ENCODE measurements around the gene RFC3. TPM values are rescaled to one million over a fixed set of nuclear protein-coding genes. Genes with fewer than 3 reads are reported as not detected.

The RFC3 gene
- total and polyA plus RNA-seq, 9 of the 15 experiments (the other 6 are each of a cell fraction or from before 2014, with no cell fraction given) = 31.3 to 94.0 (median 54.0) TPM

- Histone ChIP-seq H3K36me3 (ENCODE audit: control insufficient read depth, insufficient read depth, low read length) (no peaks in the 10 kb centered on the region), H3K4me3 (no peak overlapping the region), H4K20me1 (replicated peaks; ENCODE audit: control insufficient read depth, insufficient read depth, low read length) (no peaks in the 10 kb centered on the region), H3K27ac (ENCODE audit: extremely low read depth, low read depth, low read length) (no peak overlapping the region), H3K27me3 (ENCODE audit: control insufficient read depth in 2 of 2, insufficient read depth in 2 of 2, low read length in 2 of 2) (no peaks in the 10 kb centered on the region), H3K4me1 (replicated peaks in 1 of 2; ENCODE audit: control insufficient read depth in 2 of 2, insufficient read depth in 2 of 2, low read length in 2 of 2) (no peaks in the 10 kb centered on the region), H3K9ac (ENCODE audit: insufficient read depth in 1 of 2, low read depth in 2 of 2, low read length in 2 of 2) (no peak overlapping the region), H3K4me2 (ENCODE audit: insufficient read depth, low read length) (no peak overlapping the region), H3K9me1 (ENCODE audit: control insufficient read depth, insufficient read depth, low read length) (no peaks in the 10 kb centered on the region), H2AFZ (ENCODE audit: low read depth, low read length) (no peak overlapping the region), H3K79me2 (ENCODE audit: control insufficient read depth, insufficient read depth, low read length) (no peaks in the 10 kb centered on the region), H3K9me3 (replicated peaks; ENCODE audit: control insufficient read depth, insufficient read depth, low read depth, low read length) (no peaks in the 10 kb centered on the region)
- FAIRE-seq (no peak), ATAC-seq (no peak), DNase-seq (ENCODE audit: extremely low read depth in 1 of 4, low spot score in 3 of 4) (no peak)
- in situ Hi-C loops (cut with MboI) (no loop called here), intact Hi-C loops (cut with micrococcal nuclease) (no loop called here)
- BruUV-seq (replicated peaks) = no TSS peak
- ChIA-PET POLR2A (no interaction called here), CTCF (ENCODE audit: low intra/inter-chr PET ratio) (no interaction called here)
- 8% methylated on average over 4 of the region's 4 CpGs for WGBS (ENCODE audit: insufficient coverage, low coverage, missing lambda C conversion rate)
- TF ChIP-seq MYC (IDR thresholded peaks at IDR 0.05; ENCODE audit: low read depth, low read length) (no peak), MYC (CRISPR knock-in tag; IDR thresholded peaks at IDR 0.05; ENCODE audit: borderline replicate concordance, low read depth) (no peak), PCBP2 (IDR thresholded peaks at IDR 0.05; ENCODE audit: low read depth, low read length, poor library complexity, severe bottlenecking) (no peak), ARID1B (IDR thresholded peaks at IDR 0.05) (no peak), PHB (CRISPR knock-in tag; IDR thresholded peaks at IDR 0.05) (no peak), GATAD2B (IDR thresholded peaks at IDR 0.05; ENCODE audit: borderline replicate concordance) (no peak), GTF2A2 (tag; IDR thresholded peaks at IDR 0.05) (no peak), FOS (IDR thresholded peaks at IDR 0.05; ENCODE audit: extremely low read depth, insufficient read length) (no peak), ZZZ3 (IDR thresholded peaks at IDR 0.05) (no peak), ZNF277 (CRISPR knock-in tag; IDR thresholded peaks at IDR 0.05; ENCODE audit: borderline replicate concordance) (no peak), CREM (IDR thresholded peaks at IDR 0.05; ENCODE audit: low read depth) (no peak), POLR2B (IDR thresholded peaks at IDR 0.05; ENCODE audit: low read depth, partially characterized antibody) (no peak), ZBTB9 (CRISPR knock-in tag; IDR thresholded peaks at IDR 0.05) (no peak), PCBP1 (IDR thresholded peaks at IDR 0.05; ENCODE audit: low read depth, low read length, poor library complexity, severe bottlenecking) (no peak), CEBPB (tag; IDR thresholded peaks at IDR 0.05) (no peak), POU5F1 (IDR thresholded peaks at IDR 0.05; ENCODE audit: borderline replicate concordance, low read depth, low read length, partially characterized antibody) (no peak), ZBTB49 (CRISPR knock-in tag; IDR thresholded peaks at IDR 0.05; ENCODE audit: borderline replicate concordance) (no peak), ZNF644 (tag; IDR thresholded peaks at IDR 0.05; ENCODE audit: low read depth) (no peak), KLF13 (tag; IDR thresholded peaks at IDR 0.05; ENCODE audit: borderline replicate concordance, low read depth) (no peak), SNAPC5 (CRISPR knock-in tag; IDR thresholded peaks at IDR 0.05) (no peak)
Observed at GRCh38 chr13:33794576-33794975, 23.4 kb upstream of the RFC3 start.
